Measurements from ENCODE around the gene CACNA1H. TPM values are rescaled to one million over a fixed set of nuclear protein-coding genes. Genes with fewer than 3 reads are reported as not detected.
A peak's percentile ranks its signal among the peaks of the same experiment; 100 is the strongest.

Gene CACNA1H
- total RNA-seq, 1 experiment from 2014 or later = 19.7 TPM

DNA sequence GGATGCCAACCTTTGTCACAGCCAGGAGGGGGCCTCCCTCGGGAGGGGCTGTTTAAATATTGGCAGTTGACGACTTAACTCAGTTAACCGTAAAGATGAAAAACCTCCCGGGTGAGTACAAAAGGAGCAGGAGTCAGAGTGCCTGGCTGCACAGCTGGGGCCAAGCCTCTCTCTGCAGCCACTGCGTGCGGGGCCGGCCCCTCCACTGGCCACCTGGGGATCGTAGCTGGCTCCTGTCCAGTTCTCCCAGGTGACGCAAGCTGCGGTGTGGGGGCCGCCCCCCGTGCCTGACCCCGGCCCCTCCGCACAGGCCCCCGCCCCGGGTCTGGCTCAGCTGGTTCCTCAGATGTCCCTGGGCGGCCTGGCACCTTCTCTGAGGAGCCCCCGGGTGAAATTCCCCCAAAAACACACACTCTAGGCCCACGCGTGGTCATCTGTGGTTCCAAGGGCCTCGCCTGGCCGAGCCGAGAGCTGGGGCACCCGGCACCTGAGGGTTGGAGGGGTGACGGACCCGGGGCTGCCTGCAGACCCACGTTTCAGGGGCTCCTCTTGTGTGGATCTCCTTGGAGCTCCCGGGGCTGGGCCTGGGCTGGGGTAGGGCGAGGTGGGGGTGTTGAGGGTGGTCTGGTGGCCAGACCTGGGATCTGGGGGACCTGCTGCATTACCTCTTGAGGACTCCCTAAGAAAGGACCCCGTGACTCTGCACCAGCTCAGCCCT is 7.4 kb upstream of the CACNA1H start:
- no peak for DNase-seq (ENCODE audit: low spot score)
- Histone ChIP-seq H3K27ac (ENCODE audit: low read depth, low read length, poor library complexity, severe bottlenecking) (no peak overlapping the region), H3K4me1 (ENCODE audit: insufficient read depth, low read length, poor library complexity, severe bottlenecking) (no peaks in the 10 kb centered on the region), H3K9me3 (ENCODE audit: low read depth, low read length, poor library complexity, severe bottlenecking) (no peaks in the 10 kb centered on the region), H3K4me3 (ENCODE audit: low read depth, low read length, poor library complexity, severe bottlenecking) (no peak overlapping the region), H3K27me3 (replicated peaks; ENCODE audit: insufficient read depth, low read depth, low read length, poor library complexity) (no peaks in the 10 kb centered on the region), H3K36me3 (ENCODE audit: insufficient read depth, low read length, poor library complexity, severe bottlenecking) (no peaks in the 10 kb centered on the region)
- CTCF ChIA-PET = no interaction called here
- POLR2A ChIA-PET (ENCODE audit: low non-redundant PET) = no interaction called here
- no TSS peak for BruUV-seq (replicated peaks)
- intact Hi-C loops (cut with micrococcal nuclease; ENCODE audit: unreplicated experiment) = no loop called here
- no peak for TF ChIP-seq EZH2 (IDR thresholded peaks at IDR 0.05; ENCODE audit: borderline replicate concordance, low read depth, low read length, poor library complexity, severe bottlenecking)
- TF ChIP-seq, protein P1, sequence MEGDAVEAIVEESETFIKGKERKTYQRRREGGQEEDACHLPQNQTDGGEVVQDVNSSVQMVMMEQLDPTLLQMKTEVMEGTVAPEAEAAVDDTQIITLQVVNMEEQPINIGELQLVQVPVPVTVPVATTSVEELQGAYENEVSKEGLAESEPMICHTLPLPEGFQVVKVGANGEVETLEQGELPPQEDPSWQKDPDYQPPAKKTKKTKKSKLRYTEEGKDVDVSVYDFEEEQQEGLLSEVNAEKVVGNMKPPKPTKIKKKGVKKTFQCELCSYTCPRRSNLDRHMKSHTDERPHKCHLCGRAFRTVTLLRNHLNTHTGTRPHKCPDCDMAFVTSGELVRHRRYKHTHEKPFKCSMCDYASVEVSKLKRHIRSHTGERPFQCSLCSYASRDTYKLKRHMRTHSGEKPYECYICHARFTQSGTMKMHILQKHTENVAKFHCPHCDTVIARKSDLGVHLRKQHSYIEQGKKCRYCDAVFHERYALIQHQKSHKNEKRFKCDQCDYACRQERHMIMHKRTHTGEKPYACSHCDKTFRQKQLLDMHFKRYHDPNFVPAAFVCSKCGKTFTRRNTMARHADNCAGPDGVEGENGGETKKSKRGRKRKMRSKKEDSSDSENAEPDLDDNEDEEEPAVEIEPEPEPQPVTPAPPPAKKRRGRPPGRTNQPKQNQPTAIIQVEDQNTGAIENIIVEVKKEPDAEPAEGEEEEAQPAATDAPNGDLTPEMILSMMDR (conservative IDR thresholded peaks at IDR 0.05; ENCODE audit: low read depth, low read length) = no peak

DNA sequence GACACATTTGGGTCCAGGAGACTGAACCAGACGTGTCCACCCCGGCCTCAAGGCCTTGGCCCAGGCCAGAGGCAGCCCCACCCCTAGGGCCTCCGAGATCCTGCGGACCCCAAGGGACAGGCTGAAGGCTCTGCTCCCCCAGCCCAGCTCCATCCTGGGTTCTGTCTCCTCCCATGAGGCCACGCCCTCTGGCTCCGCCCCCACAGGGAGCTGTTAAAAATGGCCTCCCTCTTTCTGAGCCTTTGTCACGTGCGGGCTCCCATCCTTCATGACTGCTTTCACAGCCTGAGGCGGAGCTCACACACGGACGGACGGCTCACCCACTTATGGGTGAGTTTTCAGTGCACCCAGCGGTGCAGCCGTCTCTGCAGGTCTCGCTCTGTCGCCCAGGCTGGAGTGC is 6.5 kb upstream of the CACNA1H start:
- intact Hi-C loops (cut with micrococcal nuclease; ENCODE audit: unreplicated experiment) = no loop called here
- ChIA-PET POLR2A (ENCODE audit: low non-redundant PET) (no interaction called here), CTCF (no interaction called here)
- H3K4me3 ChIP-seq (ENCODE audit: low read depth, low read length, poor library complexity, severe bottlenecking) = no peak overlapping the region
- H3K36me3 ChIP-seq (ENCODE audit: insufficient read depth, low read length, poor library complexity, severe bottlenecking) = no peaks in the 10 kb centered on the region
- peak; percentile 44 for DNase-seq (ENCODE audit: low spot score)
- H3K9me3 ChIP-seq (ENCODE audit: low read depth, low read length, poor library complexity, severe bottlenecking) = no peaks in the 10 kb centered on the region
- TF ChIP-seq, protein P1 (conservative IDR thresholded peaks at IDR 0.05; ENCODE audit: low read depth, low read length) = no peak
- TF ChIP-seq EZH2 (IDR thresholded peaks at IDR 0.05; ENCODE audit: borderline replicate concordance, low read depth, low read length, poor library complexity, severe bottlenecking) = no peak
- BruUV-seq (replicated peaks) = no TSS peak
- no peaks in the 10 kb centered on the region for H3K4me1 ChIP-seq (ENCODE audit: insufficient read depth, low read length, poor library complexity, severe bottlenecking)
- H3K27me3 ChIP-seq (replicated peaks; ENCODE audit: insufficient read depth, low read depth, low read length, poor library complexity) = no peaks in the 10 kb centered on the region
- no peak overlapping the region for H3K27ac ChIP-seq (ENCODE audit: low read depth, low read length, poor library complexity, severe bottlenecking)

DNA sequence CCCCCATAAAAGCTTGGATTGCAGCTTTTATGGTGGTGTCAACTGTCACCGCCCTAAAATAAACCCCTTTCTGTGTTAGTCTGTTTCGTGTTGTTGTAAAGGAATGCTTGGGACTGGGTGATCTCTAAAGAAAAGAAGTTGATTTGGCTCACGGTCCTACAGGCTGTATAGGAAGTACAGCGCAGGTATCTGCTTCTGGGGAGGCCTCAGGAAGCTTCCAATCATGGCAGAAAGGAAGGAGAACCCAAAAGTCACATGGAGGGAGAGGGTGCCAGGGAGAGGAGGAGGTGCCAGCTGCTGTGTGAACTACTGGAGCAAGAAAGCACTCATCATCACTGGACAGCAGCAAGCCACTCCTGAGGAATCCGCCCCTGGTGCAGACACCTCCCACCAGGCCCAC is 5.9 kb upstream of the CACNA1H start:
- intact Hi-C loops (cut with micrococcal nuclease; ENCODE audit: unreplicated experiment) = no loop called here
- CTCF ChIA-PET = no interaction called here
- no peaks in the 10 kb centered on the region for H3K27me3 ChIP-seq (replicated peaks; ENCODE audit: insufficient read depth, low read depth, low read length, poor library complexity)
- POLR2A ChIA-PET (ENCODE audit: low non-redundant PET) = no interaction called here
- no peak overlapping the region for H3K4me3 ChIP-seq (ENCODE audit: low read depth, low read length, poor library complexity, severe bottlenecking)
- peaks cover 3% of the 10 kb centered on the region for H3K4me1 ChIP-seq (ENCODE audit: insufficient read depth, low read length, poor library complexity, severe bottlenecking)
- TF ChIP-seq, protein P1 (conservative IDR thresholded peaks at IDR 0.05; ENCODE audit: low read depth, low read length) = no peak
- TF ChIP-seq EZH2 (IDR thresholded peaks at IDR 0.05; ENCODE audit: borderline replicate concordance, low read depth, low read length, poor library complexity, severe bottlenecking) = no peak
- no peak for DNase-seq (ENCODE audit: low spot score)
- H3K36me3 ChIP-seq (ENCODE audit: insufficient read depth, low read length, poor library complexity, severe bottlenecking) = no peaks in the 10 kb centered on the region
- H3K9me3 ChIP-seq (ENCODE audit: low read depth, low read length, poor library complexity, severe bottlenecking) = no peaks in the 10 kb centered on the region
- BruUV-seq (replicated peaks) = no TSS peak
- no peak overlapping the region for H3K27ac ChIP-seq (ENCODE audit: low read depth, low read length, poor library complexity, severe bottlenecking)

Measured in A673 (cell line).